ENCODE measurements around the gene MAGEF1.

Gene MAGEF1

DNA sequence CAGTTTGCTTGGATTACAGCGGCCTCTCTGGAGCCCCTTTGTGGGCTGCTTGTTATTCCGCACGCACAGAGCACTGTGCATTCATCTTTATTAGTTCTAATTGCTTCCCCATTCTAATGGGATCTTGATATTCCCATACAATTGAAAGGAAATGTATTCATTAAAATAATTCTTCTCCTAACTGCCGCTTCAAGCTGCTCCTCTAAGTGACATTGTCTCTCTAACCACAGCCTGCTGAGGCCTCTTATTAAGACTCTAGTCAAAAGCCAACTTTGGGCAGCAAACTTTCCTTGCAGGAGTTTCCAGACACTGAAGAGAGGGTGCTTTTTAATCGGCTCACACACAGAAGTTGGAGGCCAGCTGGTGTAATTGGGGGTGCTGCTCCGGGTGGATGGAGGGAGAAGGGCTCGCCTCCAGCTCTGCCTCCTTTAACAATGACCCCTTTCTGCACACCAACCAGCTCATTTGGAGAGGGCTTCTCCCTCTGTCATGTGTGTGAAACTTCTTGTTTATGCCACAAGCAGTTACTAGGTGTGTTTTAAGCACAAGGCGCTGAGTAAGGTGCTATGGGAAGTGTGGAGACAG lies 5.6 kb upstream of the MAGEF1 start:
- TF ChIP-seq, protein P1, sequence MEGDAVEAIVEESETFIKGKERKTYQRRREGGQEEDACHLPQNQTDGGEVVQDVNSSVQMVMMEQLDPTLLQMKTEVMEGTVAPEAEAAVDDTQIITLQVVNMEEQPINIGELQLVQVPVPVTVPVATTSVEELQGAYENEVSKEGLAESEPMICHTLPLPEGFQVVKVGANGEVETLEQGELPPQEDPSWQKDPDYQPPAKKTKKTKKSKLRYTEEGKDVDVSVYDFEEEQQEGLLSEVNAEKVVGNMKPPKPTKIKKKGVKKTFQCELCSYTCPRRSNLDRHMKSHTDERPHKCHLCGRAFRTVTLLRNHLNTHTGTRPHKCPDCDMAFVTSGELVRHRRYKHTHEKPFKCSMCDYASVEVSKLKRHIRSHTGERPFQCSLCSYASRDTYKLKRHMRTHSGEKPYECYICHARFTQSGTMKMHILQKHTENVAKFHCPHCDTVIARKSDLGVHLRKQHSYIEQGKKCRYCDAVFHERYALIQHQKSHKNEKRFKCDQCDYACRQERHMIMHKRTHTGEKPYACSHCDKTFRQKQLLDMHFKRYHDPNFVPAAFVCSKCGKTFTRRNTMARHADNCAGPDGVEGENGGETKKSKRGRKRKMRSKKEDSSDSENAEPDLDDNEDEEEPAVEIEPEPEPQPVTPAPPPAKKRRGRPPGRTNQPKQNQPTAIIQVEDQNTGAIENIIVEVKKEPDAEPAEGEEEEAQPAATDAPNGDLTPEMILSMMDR (IDR thresholded peaks at IDR 0.05; ENCODE audit: extremely low read depth, missing control alignments): no peak
- no peak for DNase-seq (ENCODE audit: low spot score)

DNA sequence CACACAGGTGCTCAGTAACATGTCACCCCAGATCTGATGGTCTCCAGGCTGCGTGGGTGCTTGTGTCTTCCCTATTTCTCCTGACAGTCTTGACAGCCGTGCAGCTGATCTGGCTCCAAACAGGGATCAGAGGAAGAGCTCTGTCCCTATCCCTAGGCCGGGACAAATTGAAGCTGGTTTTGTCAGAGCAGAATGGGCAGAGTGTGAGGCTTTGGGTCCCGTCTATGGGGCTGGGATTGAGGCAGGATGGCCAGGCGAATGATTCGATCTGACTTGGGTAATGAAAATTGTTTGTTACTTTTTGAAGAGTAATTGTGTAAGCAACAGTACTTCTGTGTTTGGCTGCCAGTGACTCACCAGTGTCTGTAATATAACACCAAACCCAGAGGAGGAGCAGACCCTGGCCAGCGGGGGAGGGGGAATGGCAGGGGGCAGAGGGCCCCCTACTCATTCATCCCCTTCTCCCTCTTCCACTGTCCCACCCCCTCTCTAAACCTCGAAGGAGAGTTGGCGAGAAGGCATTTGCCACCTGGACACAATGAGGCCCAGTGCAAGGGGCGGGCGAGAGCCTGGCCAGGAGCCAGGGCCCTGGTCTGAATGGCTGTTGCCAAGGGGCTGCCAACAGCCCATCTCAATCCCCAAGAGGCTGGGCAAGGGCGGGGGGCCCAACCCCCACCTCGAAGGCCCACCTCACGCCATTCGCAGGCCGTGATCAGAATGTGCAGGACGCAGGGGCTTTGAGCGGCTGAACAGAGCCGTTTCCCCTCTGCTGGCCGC lies 4.9 kb upstream of the MAGEF1 start:
- DNase-seq (ENCODE audit: low spot score): no peak
- TF ChIP-seq, protein P1 (IDR thresholded peaks at IDR 0.05; ENCODE audit: extremely low read depth, missing control alignments): no peak

DNA sequence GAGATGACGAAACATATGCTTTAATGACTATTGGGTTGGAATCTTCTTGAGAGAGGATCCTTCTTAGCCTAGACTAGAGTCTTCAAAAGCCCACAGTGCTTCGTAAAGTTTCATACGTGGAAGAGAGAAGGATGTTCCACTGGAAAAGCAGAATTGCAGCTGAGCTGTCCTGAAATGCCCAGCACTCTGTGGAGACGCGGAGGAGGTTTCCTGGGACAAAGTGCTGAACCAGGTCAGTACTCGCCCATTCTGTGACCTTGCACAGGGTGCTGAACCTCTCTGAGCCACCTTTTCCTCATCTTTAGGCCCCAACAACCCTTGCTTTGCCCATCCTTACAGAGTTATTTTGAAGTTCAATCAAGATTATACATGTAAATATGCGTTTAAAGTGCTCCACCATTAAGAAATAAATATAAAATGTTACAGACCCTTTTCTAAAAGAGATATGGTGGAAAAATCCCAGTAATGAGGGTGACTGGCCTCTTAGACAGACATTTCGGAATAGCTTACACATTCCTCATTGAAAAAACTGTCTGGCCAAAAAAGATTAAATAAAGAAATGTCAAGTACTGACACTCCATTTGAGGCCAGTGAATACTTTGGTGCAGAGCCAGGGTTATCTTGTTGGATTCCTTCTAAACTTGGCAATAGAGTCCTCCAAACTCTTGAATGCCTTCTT lies 4.2 kb upstream of the MAGEF1 start:
- DNase-seq (ENCODE audit: low spot score): no peak
- TF ChIP-seq, protein P1 (IDR thresholded peaks at IDR 0.05; ENCODE audit: extremely low read depth, missing control alignments): no peak

DNA sequence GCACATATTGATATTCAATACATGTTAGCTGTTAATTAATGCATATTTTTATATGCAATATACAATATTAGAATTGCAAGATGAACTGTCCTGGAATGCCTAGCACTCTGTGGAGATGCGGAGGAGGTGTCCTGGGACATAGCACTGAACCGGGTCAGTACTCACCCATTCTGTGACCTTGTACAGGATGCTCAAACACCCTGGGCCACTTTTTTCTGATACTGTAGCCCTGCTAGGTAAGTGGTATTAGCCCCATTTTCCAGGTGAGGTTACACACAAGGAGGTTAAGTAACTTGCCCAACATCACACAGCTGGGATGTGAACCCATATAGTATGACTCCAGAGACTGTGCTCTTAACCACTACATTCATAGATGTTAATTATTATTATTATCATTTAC lies 1.7 kb upstream of the MAGEF1 start:
- DNase-seq (ENCODE audit: low spot score): no peak
- TF ChIP-seq, protein P1 (IDR thresholded peaks at IDR 0.05; ENCODE audit: extremely low read depth, missing control alignments): no peak

DNA sequence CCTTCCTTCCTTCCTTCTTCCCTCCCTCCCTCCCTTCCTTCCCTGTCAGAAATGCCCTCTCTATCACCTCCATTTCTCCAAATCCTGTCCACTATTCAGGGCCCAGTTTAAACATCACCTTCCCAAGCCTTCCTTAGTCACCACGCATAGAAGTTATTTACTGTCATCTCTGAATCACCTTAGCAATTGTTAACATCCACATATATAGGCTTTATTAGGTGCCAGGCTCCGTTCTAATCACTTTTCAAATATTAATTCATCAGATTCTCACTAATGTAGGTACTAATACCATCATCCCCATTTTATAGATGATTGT lies 1.1 kb upstream of the MAGEF1 start:
- no peak for DNase-seq (ENCODE audit: low spot score)
- TF ChIP-seq, protein P1 (IDR thresholded peaks at IDR 0.05; ENCODE audit: extremely low read depth, missing control alignments): no peak

DNA sequence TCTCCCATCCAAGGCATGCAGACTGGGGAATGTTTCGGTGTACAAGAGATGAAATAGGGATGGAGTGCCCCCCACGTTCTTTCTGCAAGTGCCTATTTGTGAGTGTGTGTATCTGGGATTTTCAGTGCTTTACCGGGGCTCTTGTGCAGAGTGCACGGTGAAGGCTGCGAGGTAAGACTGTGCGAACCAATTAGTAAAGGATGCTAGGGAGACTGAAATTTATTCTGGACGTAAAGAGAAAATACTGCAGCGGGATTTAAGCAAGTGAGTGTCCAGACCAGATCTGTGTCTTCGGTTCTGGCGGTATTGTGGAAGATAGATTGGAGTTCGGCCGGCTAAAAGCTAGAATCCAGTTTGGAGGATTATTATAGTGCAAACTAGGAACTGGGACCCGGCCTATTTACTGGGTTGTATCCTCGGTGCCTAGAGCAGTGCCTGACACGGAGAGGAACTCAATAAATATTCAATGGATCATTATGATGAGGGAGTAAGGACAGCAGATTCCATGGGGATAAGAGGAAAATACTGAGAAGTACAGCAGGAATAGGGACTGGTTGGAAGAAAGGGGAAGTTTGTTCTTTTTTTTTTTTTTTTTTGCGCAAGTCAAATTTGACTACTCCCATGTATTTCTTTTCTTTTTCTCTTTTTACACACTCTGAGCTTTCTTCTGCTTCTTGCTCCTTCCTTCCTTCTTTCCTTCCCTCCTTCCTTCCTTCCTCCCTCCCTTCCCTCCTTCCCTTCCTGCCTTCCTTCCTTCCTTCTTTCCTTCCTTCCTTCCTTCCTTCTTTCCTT lies 580 bp upstream of the MAGEF1 start:
- TF ChIP-seq, protein P1 (IDR thresholded peaks at IDR 0.05; ENCODE audit: extremely low read depth, missing control alignments): no peak
- DNase-seq (ENCODE audit: low spot score): no peak

Measured in GM20000 (cell line).